ENCODE data around the gene HORMAD2.

DNA sequence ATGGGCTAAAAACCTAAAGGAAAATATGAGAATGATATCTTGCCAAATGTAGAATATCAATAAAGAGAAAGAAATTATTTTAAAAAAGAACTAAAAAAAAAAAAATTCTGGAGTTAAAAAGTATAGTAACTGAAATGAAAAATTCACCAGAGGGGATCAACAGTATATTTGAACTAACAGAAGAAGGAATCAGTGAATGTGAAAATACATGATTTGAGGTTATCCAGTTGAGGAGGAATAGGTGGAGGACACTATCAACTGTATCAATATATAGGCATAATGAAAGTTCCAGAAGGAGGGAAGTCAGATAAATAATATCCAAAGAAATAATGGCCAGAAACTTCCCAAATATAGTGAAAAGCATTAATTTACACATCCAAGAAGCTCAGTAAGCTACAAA, 16.1 kb upstream of the HORMAD2 start:
- no peak for TF ChIP-seq POLR2A (IDR thresholded peaks at IDR 0.05)
- TF ChIP-seq, protein P1, sequence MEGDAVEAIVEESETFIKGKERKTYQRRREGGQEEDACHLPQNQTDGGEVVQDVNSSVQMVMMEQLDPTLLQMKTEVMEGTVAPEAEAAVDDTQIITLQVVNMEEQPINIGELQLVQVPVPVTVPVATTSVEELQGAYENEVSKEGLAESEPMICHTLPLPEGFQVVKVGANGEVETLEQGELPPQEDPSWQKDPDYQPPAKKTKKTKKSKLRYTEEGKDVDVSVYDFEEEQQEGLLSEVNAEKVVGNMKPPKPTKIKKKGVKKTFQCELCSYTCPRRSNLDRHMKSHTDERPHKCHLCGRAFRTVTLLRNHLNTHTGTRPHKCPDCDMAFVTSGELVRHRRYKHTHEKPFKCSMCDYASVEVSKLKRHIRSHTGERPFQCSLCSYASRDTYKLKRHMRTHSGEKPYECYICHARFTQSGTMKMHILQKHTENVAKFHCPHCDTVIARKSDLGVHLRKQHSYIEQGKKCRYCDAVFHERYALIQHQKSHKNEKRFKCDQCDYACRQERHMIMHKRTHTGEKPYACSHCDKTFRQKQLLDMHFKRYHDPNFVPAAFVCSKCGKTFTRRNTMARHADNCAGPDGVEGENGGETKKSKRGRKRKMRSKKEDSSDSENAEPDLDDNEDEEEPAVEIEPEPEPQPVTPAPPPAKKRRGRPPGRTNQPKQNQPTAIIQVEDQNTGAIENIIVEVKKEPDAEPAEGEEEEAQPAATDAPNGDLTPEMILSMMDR (IDR thresholded peaks at IDR 0.05 in 4 of 5, conservative IDR thresholded peaks at IDR 0.05 in 1 of 5): no peak

Measured in gastrocnemius medialis (tissue), 4 donors.